22Rv1 (cell line): Measurements from ENCODE around the gene DOCK10.

Experiments used
- ZFX ChIP-seq: fragments of 450-650 bp; IDR thresholded peaks from 2 replicates; pipeline ENCODE4 v1.6.1; 2017; ENCODE audit warnings: antibody characterized with exemption, borderline replicate concordance
- TF ChIP-seq, protein P1 (sequence below): fragments of 450-650 bp; IDR thresholded peaks from 2 replicates; pipeline ENCODE4 v1.5.1; 2017; ENCODE audit warnings: mild to moderate bottlenecking

GRCh38 chr2:224871813-224872212 lies 170.5 kb downstream of the DOCK10 start:
- TF ChIP-seq, protein P1, sequence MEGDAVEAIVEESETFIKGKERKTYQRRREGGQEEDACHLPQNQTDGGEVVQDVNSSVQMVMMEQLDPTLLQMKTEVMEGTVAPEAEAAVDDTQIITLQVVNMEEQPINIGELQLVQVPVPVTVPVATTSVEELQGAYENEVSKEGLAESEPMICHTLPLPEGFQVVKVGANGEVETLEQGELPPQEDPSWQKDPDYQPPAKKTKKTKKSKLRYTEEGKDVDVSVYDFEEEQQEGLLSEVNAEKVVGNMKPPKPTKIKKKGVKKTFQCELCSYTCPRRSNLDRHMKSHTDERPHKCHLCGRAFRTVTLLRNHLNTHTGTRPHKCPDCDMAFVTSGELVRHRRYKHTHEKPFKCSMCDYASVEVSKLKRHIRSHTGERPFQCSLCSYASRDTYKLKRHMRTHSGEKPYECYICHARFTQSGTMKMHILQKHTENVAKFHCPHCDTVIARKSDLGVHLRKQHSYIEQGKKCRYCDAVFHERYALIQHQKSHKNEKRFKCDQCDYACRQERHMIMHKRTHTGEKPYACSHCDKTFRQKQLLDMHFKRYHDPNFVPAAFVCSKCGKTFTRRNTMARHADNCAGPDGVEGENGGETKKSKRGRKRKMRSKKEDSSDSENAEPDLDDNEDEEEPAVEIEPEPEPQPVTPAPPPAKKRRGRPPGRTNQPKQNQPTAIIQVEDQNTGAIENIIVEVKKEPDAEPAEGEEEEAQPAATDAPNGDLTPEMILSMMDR, result no peak
- no peak for TF ChIP-seq ZFX
